ENCODE measurements around the gene CTDP1.

CTDP1 gene

DNA sequence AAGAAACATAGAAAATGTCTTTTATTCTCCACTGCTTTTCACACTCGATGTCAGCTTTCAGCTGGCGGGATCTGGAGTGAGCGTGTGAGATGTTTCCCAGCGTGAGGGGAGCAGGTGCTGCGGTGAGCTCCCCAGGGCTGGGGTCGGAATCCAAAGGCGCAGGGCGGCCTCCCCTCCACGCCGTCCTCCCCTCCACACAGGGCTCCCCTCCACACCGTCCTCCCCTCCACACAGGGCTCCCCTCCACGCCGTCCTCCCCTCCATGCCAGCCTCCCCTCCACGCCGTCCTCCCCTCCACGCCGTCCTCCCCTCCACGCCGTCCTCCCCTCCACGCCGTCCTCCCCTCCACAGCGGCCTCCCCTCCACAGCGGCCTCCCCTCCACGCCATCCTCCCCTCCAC is 91.2 kb downstream of the CTDP1 start:
- no peak for DNase-seq

- DNase-seq = no peak
Measured at GRCh38 chr18:79771446-79772107, 92.0 kb downstream of the CTDP1 start.

- DNase-seq = no peak
Measured at GRCh38 chr18:79772108-79772864, 92.7 kb downstream of the CTDP1 start.

GRCh38 chr18:79772865-79773696 is 93.5 kb downstream of the CTDP1 start:
- no peak for DNase-seq

DNA sequence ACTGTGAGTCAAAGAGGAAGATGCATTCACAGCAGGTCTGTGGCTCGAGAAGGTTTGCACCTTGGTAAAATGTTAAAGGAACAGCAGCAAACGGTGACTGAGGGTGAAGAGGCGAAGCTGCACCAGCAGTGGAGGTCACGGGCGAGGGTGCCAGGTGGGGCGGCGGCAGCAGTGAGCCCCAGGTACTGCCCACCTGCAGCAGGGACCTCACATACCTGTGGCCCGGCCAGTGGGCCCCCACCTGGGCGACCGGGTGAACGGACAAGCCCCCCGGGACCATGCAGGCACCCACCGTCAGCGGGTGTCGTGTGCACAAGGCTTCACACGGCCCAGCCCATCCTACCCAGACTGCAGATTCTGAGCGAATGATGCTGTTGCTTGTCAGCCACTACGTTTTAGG is 94.5 kb downstream of the CTDP1 start:
- no peak for DNase-seq

DNA sequence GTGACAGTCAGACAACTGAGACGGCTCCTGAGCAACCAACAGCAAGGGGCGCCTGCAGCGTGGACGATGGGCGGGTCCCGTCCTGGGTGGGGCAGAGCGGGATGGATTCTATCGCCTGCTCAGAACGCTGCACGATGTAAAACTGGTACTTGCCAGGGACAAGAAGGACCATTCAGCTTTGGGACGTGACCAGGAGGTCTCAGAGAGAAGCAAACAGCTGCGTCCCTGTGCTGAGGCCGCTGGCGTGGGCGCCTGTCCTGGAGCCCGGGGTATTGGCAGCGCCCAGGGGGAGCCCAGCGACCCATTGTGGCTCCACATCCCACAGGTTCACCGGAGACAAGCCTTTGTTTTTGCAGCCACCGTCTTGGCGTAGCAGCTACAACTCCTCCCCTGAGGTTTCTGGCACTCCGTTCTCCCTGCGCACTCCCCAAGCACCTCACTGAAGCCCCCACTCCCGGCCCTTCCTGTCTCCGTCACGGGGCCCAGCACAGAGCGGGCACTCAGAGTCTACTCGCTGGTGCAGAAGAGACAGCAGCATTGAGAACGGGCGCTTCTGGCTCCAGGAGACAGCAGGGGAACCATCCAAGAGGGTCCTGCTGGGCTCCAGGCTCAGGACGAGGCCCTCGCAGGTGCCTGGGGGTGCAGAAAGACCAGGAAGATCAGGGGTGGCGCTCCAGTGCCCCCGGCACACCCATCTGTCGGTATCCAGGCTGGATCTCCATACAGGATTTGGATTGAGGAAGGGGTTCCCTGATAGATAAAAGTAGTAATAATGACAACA is 96.0 kb downstream of the CTDP1 start:
- no peak for DNase-seq

DNA sequence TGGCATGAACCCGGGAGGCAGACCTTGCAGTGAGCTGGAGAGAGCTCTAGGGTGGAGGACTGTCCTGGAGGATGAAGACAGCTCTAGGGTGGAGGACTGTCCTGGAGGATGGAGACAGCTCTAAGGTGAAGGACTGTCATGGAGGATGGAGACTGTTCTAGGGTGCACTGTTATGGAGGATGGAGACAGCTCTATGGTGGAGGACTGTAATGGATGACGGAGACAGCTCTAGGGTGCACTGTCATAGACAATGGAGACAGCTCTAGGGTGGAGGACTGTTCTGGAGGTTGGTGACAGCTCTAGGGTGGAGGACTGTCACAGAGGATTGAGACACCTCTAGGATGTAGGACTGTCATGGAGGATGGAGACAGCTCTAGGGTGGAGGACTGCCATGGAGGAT is 97.1 kb downstream of the CTDP1 start:
- DNase-seq = no peak

DNA sequence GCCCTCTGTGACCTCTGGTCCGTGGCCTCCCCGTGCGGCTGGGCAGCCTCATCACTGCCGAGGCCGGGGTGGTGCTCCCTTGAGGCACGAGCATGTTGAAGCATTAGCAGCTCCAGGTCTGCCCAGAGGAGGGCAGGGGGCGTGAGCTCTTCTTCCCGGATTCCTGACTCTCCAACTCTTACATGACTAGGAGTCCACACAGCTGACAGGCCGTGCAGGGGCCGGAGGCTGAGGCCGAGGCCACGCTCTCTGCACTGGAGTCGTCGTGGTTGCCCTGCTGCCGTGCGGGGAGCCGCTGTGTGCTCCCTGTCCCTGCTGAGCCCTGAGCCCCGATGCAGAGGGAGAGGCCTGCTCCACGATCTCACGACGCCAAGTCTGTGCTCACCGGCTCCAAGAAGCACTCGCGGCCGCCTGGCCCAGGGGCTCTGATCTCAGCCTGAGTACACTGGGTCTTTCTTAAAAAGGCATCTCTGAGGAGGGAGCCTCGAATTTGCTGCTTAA is 98.7 kb downstream of the CTDP1 start:
- DNase-seq = no peak

DNA sequence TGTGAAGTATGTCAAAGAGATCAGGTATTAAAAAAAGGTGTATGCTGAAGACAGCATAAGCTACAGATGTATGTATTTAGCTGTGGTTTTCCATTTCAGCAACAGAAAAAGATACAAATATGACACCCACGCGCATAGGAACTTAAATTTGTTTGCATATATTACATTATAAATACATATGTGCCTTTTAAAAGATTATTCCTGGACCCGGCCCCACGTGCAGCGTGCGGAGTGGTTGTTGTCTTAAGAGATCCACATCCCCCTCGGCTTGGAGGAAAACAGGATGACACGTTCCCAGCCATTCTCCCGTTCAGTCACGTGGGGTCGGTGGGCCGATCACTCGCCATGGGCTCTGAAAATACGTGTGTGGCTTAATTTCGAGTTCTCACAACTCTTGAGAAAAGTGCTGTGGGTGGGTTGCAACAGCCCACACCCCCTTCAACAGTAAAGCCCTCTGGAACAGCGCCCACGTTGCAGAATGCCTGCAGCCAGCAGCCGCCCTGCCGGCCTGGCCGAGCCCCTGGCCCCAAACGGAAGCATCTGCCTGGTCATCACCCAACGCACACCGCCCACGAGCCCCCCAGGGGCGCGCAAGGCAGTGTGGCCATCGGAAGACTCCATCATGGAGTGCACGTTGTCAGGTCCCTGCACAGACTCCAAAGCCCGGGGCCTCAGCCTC is 99.6 kb downstream of the CTDP1 start:
- no peak for DNase-seq

DNA sequence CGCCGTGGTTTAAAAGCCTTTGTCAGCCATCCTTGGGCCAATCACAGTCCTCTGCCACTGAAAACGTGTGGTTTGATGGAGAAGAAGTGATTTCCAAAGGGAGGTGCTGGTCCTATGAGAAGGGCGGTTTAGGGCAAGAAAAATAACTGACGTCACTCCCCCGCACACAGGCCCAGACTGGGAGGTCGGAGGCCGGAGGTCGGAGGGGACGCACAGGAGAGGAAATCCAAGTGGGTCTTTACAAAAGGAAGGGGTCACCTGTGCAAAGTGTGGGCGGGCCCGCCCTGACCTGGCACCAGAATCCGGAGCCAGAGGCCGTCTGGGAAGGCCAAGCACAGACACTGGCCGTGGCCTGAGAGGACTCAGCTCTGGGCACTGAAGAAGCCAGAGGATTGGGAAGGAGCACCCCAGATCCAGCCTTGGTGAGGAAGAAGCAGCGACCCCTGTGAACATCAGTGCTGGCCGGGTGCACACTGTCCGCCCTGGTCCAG is 100.1 kb downstream of the CTDP1 start:
- DNase-seq = no peak

- DNase-seq = no peak
Measured at GRCh38 chr18:79780547-79780946, 100.9 kb downstream of the CTDP1 start.

GRCh38 chr18:79781331-79781941 is 101.8 kb downstream of the CTDP1 start:
- DNase-seq = no peak

GRCh38 chr18:79782566-79783308 is 103.1 kb downstream of the CTDP1 start:
- DNase-seq = no peak

DNA sequence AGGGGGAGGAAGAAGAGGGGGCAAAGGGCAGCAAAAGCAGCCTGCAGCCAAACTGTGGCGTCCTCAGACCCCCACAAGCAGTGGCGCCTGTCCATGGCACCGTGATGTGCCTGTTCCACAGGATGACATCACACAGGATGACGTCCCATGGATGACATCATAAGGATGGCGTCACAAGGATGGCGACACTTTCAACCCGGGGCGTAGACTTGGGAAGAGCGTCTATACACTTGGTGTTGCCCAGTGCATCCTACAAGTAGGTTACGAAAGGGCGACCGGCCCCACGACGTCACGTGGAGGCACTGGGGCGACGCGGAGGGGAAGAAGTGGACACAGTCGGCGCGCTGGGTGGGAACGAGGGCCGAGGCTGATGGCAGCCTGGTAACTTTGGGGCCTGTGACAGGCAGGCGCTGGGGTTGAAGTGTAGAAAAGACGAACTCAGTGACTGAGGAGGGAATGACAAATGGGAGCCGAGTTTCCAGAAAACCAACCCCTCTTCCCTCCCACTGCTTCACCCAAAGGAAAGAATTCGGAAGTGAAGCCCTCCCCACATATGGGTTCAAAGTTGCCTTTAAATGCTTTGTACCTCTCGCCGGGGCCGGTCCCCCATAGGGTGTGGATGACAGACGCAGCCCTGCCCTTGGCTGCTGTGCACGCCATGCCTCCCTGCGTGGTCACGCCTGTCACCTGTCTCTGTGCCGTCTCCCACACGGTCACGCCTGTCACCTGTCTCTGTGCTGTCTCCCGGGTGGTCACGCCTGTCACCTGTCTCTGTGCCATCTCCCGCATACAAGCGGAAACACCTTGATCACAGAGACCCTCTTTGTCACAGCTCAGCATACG is 104.7 kb downstream of the CTDP1 start:
- no peak for DNase-seq

- DNase-seq = no peak
Measured at GRCh38 chr18:79784965-79785770, 105.6 kb downstream of the CTDP1 start.

GRCh38 chr18:79785831-79786230 is 106.2 kb downstream of the CTDP1 start:
- no peak for DNase-seq

DNA sequence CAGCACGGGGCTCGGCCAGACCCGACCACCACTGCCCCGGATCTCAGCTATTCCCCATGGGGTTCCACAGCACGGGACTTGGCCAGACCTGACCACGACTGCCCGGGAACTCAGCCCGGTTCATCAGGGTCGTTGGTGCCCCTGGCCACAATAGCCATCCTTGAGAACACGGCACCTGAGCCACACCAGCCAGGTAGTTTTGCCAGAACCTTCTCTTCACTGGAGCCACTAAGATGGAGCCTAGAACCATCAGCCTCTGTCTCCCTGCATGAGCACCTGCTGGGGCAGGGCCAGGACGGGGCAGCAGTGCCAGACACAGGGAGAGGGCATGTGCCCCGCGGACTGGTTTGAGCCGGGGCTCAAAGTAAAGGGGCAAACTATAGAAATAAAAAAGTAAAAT is 106.7 kb downstream of the CTDP1 start:
- no peak for DNase-seq

DNA sequence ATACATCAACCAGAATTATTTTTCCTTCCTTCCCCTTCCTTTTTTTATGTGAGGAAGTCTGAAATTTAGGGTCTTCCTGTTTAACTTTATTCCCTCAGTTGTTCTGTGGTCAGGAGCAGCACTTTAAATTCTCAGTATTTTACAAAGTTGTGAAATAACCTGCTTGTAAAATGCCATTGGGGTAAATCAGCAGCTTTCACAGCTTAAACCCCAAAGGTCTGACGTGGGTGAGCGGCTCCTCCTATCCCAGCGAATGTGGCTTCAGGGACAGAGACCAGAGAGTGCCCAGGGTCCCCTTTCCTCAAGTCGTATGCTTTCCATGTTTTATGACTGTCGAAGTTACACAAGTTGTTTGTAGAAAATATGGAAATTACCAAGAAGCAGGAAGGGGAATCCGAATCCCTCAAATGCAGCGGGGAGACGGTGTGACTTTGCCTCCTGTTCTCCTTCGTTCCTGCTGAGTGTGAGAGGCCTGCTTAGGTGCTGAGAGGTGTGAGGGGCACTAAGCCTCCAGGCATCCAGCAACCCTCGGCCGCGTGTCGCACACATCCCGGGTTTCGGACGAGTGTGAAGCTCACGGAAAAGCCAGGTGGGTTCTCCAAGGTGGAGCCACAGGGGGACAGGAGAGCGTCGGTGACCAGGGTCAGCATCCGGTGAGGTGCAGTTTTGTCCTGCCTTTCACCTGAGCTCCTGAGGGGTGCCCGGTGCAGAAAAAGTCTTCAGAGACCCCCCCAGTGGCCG is 107.4 kb downstream of the CTDP1 start:
- no peak for DNase-seq

Data from NCI-H187 (cell line).